Kidney (tissue), 14 donors: ENCODE data around the gene CAPN7. TPM values are rescaled to one million over a fixed set of nuclear protein-coding genes. Genes with fewer than 3 reads are reported as not detected.

Experiments
- DNase-seq, 5 donors: peaks; one replicate each; pipeline ENCODE4 v3.0.0-alpha.2; 2013 to 2020
- FAIRE-seq: peaks from 2 replicates; lab custom pipeline; 2012; peaks lifted over from hg19 to GRCh38; lab: Jason Lieb, UNC
- H3K27ac ChIP-seq, 2 donors: one replicate each; pipeline ENCODE4 v1.7.0; 2013; ENCODE audit warnings: low read depth in 2 of 2, low read length in 2 of 2, inconsistent platforms in 1 of 2
- H3K27me3 ChIP-seq: one replicate; pipeline ENCODE4 v1.7.1; 2013; ENCODE audit warnings: low read length, inconsistent platforms; ENCODE audit not compliant: control insufficient read depth, insufficient read depth
- H3K36me3 ChIP-seq, 3 donors: one replicate each; pipeline versions ENCODE4 v1.7.0 to v1.7.1; 2013; ENCODE audit warnings: low read length in 3 of 3, control low read depth in 1 of 3, inconsistent platforms in 1 of 3; ENCODE audit not compliant: insufficient read depth in 3 of 3, control insufficient read depth in 2 of 3
- H3K4me1 ChIP-seq, 3 donors: one replicate each; pipeline versions ENCODE4 v1.7.0 to v1.7.1; 2013; ENCODE audit warnings: low read length in 3 of 3, inconsistent platforms in 1 of 3, low read depth in 1 of 3; ENCODE audit not compliant: control insufficient read depth in 2 of 3, insufficient read depth in 2 of 3
- H3K4me3 ChIP-seq, 3 donors: one replicate each; pipeline versions ENCODE4 v1.7.0 to v1.8.1; 2013; ENCODE audit warnings: low read length in 3 of 3, control low read depth in 1 of 3, inconsistent platforms in 1 of 3
- H3K9ac ChIP-seq, 3 donors: one replicate each; pipeline versions ENCODE4 v1.7.0 to v1.7.1; 2013; ENCODE audit warnings: low read length in 3 of 3, control low read depth in 1 of 3, inconsistent platforms in 1 of 3
- H3K9me3 ChIP-seq, 3 donors: one replicate each; pipeline versions ENCODE4 v1.7.0 to v1.7.1; 2013; ENCODE audit warnings: low read length in 3 of 3, control low read depth in 1 of 3, inconsistent platforms in 1 of 3; ENCODE audit not compliant: control insufficient read depth in 2 of 3, insufficient read depth in 1 of 3
- CTCF ChIP-seq: IDR thresholded peaks from 3 replicates; pipeline ENCODE4 v1.5.1; 2012; ENCODE audit warnings: mild to moderate bottlenecking, moderate library complexity, borderline replicate concordance; ENCODE audit not compliant: insufficient read depth; ENCODE audit errors: extremely low read depth
- intact Hi-C: fragments of 100-400 bp; cut with DNase I; formaldehyde crosslinking; loops from one replicate; pipeline ENCODE4 v1.11.1; 2022
- polyA plus RNA-seq: library from polyadenylated mRNA; stranded (reverse); fragments of 350-450 nt; fragmentation: Illumina TruSeq; extraction: RNeasy Lipid Tissue Mini Kit (QIAGEN cat#74804); gene quantifications from one replicate; pipeline ENCODE4 v1.2.3, GENCODE V29; 2014; ENCODE audit warnings: low read depth, low replicate concordance; ENCODE audit not compliant: insufficient read depth
- total RNA-seq: library from RNA; stranded (reverse); fragmentation: NEBNext Ultra II Directional; extraction: Animal tissue kit (Norgen Biotek cat#: 25700); gene quantifications from one replicate; pipeline ENCODE4 v1.2.1, GENCODE V29; 2021
- donor health status: control.
- donor health status: control.
- donor health status: control.
- donor health status: control.
- donor health status: control.
- donor health status: DM: yes; HTN: yes; CAD: no.
- donor health status: Normal renal cell carcinoma (clear cell type).

CAPN7 gene
- total and polyA plus RNA-seq, 2 donors from 2014 or later = 14.9 to 40.7 TPM

- intact Hi-C loops = no loop called here
Observed at GRCh38 chr3:15174953-15175352, 31.1 kb upstream of the CAPN7 start.

GRCh38 chr3:15175605-15176004 is 30.4 kb upstream of the CAPN7 start:
- no peak for TF ChIP-seq CTCF
- Histone ChIP-seq H3K4me3 (no peak overlapping the region), H3K9me3 (no peaks in the 10 kb centered on the region), H3K36me3 (no peaks in the 10 kb centered on the region), H3K27me3 (no peaks in the 10 kb centered on the region), H3K4me1 (no peaks in the 10 kb centered on the region), H3K9ac (no peak overlapping the region), H3K27ac (no peak overlapping the region)
- intact Hi-C loops = no loop called here
- FAIRE-seq (no peak), DNase-seq (no peak)

More at GRCh38 chr3:15174953-15175352, 31.1 kb upstream of the CAPN7 start:
- H3K9me3 ChIP-seq = no peaks in the 10 kb centered on the region
- no peak for TF ChIP-seq CTCF
- no peak for DNase-seq
- H3K27me3 ChIP-seq = no peaks in the 10 kb centered on the region
- no peak overlapping the region for H3K27ac ChIP-seq
- FAIRE-seq = no peak
- H3K4me1 ChIP-seq = no peaks in the 10 kb centered on the region
- no peak overlapping the region for H3K9ac ChIP-seq
- H3K36me3 ChIP-seq = no peaks in the 10 kb centered on the region
- H3K4me3 ChIP-seq = no peak overlapping the region

- Histone ChIP-seq H3K4me1 (no peaks in the 10 kb centered on the region), H3K27ac (no peak overlapping the region), H3K4me3 (no peak overlapping the region), H3K9ac (no peak overlapping the region), H3K27me3 (no peaks in the 10 kb centered on the region), H3K36me3 (no peaks in the 10 kb centered on the region), H3K9me3 (no peaks in the 10 kb centered on the region)
- no peak for DNase-seq
- intact Hi-C loops = no loop called here
- no peak for TF ChIP-seq CTCF
- no peak for FAIRE-seq
Observed at GRCh38 chr3:15180042-15180611, 25.9 kb upstream of the CAPN7 start.

- intact Hi-C loops = no loop called here
- no peak for FAIRE-seq
Observed at GRCh38 chr3:15181511-15181910, 24.5 kb upstream of the CAPN7 start.

More at GRCh38 chr3:15181511-15181910, 24.5 kb upstream of the CAPN7 start:
- H3K27me3 ChIP-seq = no peaks in the 10 kb centered on the region
- DNase-seq = no peak
- H3K4me3 ChIP-seq = no peak overlapping the region
- H3K9me3 ChIP-seq = no peaks in the 10 kb centered on the region
- H3K9ac ChIP-seq = no peak overlapping the region
- H3K36me3 ChIP-seq = no peaks in the 10 kb centered on the region
- TF ChIP-seq CTCF = no peak
- no peak overlapping the region for H3K27ac ChIP-seq
- H3K4me1 ChIP-seq = no peaks in the 10 kb centered on the region
